Measurements from ENCODE around the gene XYLT1. TPM values are rescaled to one million over a fixed set of nuclear protein-coding genes. Genes with fewer than 3 reads are reported as not detected.

XYLT1 gene
- total RNA-seq, 5 donors from 2014 or later (not counting 1 experiment from before 2014, with no cell fraction given): 25.8 to 70.6 (median 57.8) TPM

- Histone ChIP-seq H3K27me3 (replicated peaks in 1 of 2; ENCODE audit: control insufficient read depth in 2 of 2, extremely low read depth in 1 of 2, insufficient read depth in 2 of 2, low read length in 1 of 2) (no peaks in the 10 kb centered on the region), H3K9me3 (no peaks in the 10 kb centered on the region), H3K36me3 (ENCODE audit: control insufficient read depth in 2 of 2, extremely low read depth in 1 of 2, insufficient read depth in 1 of 2, low read length in 1 of 2) (no peaks in the 10 kb centered on the region), H3K4me1 (ENCODE audit: control insufficient read depth in 1 of 2, extremely low read depth in 1 of 2, insufficient read depth in 2 of 2, low read length in 2 of 2) (peaks cover 0 to 12% of the 10 kb centered on the region in 2 experiments), H3K27ac (ENCODE audit: low read length) (no peak overlapping the region), H3K4me3 (ENCODE audit: control insufficient read depth in 1 of 2, extremely low read depth in 1 of 2, low read length in 1 of 2) (no peak overlapping the region)
- ChIA-PET POLR2A (no interaction called here), CTCF (interaction anchor here in 1 of 2 donors (0.7 kb wide), 1 partner anchor 10 kb away, joined by 7 read pairs; no protein-coding TSS in a partner anchor)
- H3K4me1 Mint-ChIP-seq: peaks cover 23 to 27% (median 26%) of the 10 kb centered on the region in 3 donors
- DNase-seq (no peak), ATAC-seq (replicated peaks in 1 of 4) (no peak)
- H3K27ac Mint-ChIP-seq: no peak overlapping the region
- H3K9me3 Mint-ChIP-seq: no peaks in the 10 kb centered on the region
- H3K36me3 Mint-ChIP-seq: no peaks in the 10 kb centered on the region
- no CpG with 5 or more reads among the region's 3 CpGs for WGBS (ENCODE audit: insufficient coverage)
- no peaks in the 10 kb centered on the region for H3K27me3 Mint-ChIP-seq
- H3K4me3 Mint-ChIP-seq: no peak overlapping the region
Measured at GRCh38 chr16:17068524-17068923, 402.2 kb downstream of the XYLT1 start.

GRCh38 chr16:17067882-17068281 is 402.9 kb downstream of the XYLT1 start:
- H3K4me1 Mint-ChIP-seq: peaks cover 23 to 26% (median 25%) of the 10 kb centered on the region in 3 donors
- no peaks in the 10 kb centered on the region for H3K9me3 Mint-ChIP-seq
- DNase-seq: no peak
- Histone ChIP-seq H3K4me3 (ENCODE audit: control insufficient read depth in 1 of 2, extremely low read depth in 1 of 2, low read length in 1 of 2) (no peak overlapping the region), H3K4me1 (ENCODE audit: control insufficient read depth in 1 of 2, extremely low read depth in 1 of 2, insufficient read depth in 2 of 2, low read length in 2 of 2) (peaks cover 0 to 12% of the 10 kb centered on the region in 2 experiments), H3K27ac (ENCODE audit: low read length) (no peak overlapping the region), H3K36me3 (ENCODE audit: control insufficient read depth in 2 of 2, extremely low read depth in 1 of 2, insufficient read depth in 1 of 2, low read length in 1 of 2) (no peaks in the 10 kb centered on the region), H3K27me3 (replicated peaks in 1 of 2; ENCODE audit: control insufficient read depth in 2 of 2, extremely low read depth in 1 of 2, insufficient read depth in 2 of 2, low read length in 1 of 2) (no peaks in the 10 kb centered on the region), H3K9me3 (no peaks in the 10 kb centered on the region)
- no peaks in the 10 kb centered on the region for H3K27me3 Mint-ChIP-seq
- WGBS (ENCODE audit: insufficient coverage): 96% methylated on average over 3 of the region's 4 CpGs
- no peak for ATAC-seq (replicated peaks in 1 of 4)
- ChIA-PET CTCF (interaction anchor here in 1 of 2 donors (0.7 kb wide), 1 partner anchor 9 kb away, joined by 7 read pairs; no protein-coding TSS in a partner anchor), POLR2A (no interaction called here)
- no peaks in the 10 kb centered on the region for H3K36me3 Mint-ChIP-seq
- H3K4me3 Mint-ChIP-seq: no peak overlapping the region
- H3K27ac Mint-ChIP-seq: no peak overlapping the region

DNA sequence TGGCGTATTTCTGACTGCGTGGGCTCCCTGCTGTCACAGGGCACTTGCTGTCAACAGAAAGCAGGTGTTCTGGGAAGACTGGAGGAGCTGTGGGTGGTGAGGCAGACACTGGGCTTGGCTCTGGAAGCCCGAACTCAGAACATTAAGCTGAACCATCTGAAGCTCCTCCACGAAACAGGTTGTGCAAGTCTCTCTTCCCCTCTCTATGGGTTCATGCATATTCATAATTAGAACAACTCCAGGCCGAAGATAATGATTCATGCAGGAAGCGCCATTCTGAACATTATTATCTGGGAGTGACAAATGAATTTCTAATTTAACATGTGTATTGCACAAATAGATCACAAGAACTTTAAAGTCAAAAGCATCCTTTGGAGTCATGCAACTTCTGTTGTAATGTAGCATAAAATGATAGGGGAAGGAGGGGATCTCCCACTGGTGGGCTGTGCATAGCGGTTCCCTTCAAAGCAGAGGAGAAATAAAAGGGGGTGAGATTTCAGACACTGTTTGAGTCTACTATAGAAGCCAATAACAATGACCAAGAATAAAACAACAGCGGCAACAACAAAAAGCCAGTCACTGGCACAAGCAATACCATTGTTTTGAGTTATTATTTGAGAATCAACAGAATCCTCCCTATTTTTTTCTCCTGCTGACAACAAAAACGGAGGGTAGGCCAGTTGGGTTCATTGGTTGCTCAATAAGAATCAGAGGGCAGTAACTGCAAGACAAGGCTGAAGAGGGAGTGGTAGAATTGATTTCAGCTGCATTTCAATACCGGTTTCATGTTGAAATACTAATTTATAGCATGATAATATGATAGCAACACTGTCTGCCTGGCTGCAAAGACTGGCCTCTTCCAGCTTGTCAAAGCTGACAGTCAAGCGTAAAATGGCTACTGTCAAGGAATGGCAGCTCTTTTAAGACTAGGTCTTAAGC is 407.3 kb downstream of the XYLT1 start:
- CTCF ChIA-PET: interaction anchor here in 1 of 2 donors (0.6 kb wide), 1 partner anchor 379 kb away, joined by 3 read pairs; no protein-coding TSS in a partner anchor
- H3K27ac Mint-ChIP-seq: no peak overlapping the region

DNA sequence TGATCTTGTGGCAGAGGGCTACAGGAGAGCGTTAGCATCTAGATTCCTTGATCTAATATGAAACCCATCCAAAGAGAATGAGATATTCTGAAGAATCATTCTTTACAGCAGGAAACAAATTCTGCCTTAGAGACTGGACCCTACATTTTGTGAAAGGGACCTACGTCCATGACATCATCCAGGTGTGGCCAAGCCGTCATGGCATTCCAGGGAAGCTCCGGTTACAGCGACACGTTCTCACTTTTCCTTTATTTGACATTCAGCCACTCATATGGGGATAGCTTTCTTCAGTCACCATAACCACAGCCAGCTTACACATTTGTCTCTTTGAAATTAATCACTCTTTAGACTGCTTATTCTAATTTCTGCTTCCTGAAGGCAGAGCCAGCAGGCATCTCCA is 408.1 kb downstream of the XYLT1 start:
- ChIA-PET CTCF (no interaction called here), POLR2A (no interaction called here)
- Histone ChIP-seq H3K4me1 (ENCODE audit: control insufficient read depth in 1 of 2, extremely low read depth in 1 of 2, insufficient read depth in 2 of 2, low read length in 2 of 2) (no peaks in the 10 kb centered on the region), H3K36me3 (ENCODE audit: control insufficient read depth in 2 of 2, extremely low read depth in 1 of 2, insufficient read depth in 1 of 2, low read length in 1 of 2) (no peaks in the 10 kb centered on the region), H3K27me3 (replicated peaks in 1 of 2; ENCODE audit: control insufficient read depth in 2 of 2, extremely low read depth in 1 of 2, insufficient read depth in 2 of 2, low read length in 1 of 2) (no peaks in the 10 kb centered on the region), H3K4me3 (ENCODE audit: control insufficient read depth in 1 of 2, extremely low read depth in 1 of 2, low read length in 1 of 2) (no peak overlapping the region), H3K27ac (ENCODE audit: low read length) (no peak overlapping the region), H3K9me3 (no peaks in the 10 kb centered on the region)
- H3K36me3 Mint-ChIP-seq: peaks cover 7% of the 10 kb centered on the region
- H3K27ac Mint-ChIP-seq: no peak overlapping the region
- ATAC-seq (replicated peaks in 1 of 4) (no peak), DNase-seq (no peak)
- H3K4me1 Mint-ChIP-seq: peaks cover 0 to 4% (median 0%) of the 10 kb centered on the region in 3 donors
- 96% methylated on average over 5 of the region's 6 CpGs for WGBS (ENCODE audit: insufficient coverage)
- H3K4me3 Mint-ChIP-seq: no peak overlapping the region
- H3K9me3 Mint-ChIP-seq: no peaks in the 10 kb centered on the region
- no peaks in the 10 kb centered on the region for H3K27me3 Mint-ChIP-seq

More for the DNA sequence above, 407.3 kb downstream of the XYLT1 start:
- Histone ChIP-seq H3K4me3 (ENCODE audit: control insufficient read depth in 1 of 2, extremely low read depth in 1 of 2, low read length in 1 of 2) (no peak overlapping the region), H3K27ac (ENCODE audit: low read length) (no peak overlapping the region), H3K36me3 (ENCODE audit: control insufficient read depth in 2 of 2, extremely low read depth in 1 of 2, insufficient read depth in 1 of 2, low read length in 1 of 2) (no peaks in the 10 kb centered on the region), H3K4me1 (ENCODE audit: control insufficient read depth in 1 of 2, extremely low read depth in 1 of 2, insufficient read depth in 2 of 2, low read length in 2 of 2) (no peaks in the 10 kb centered on the region), H3K27me3 (replicated peaks in 1 of 2; ENCODE audit: control insufficient read depth in 2 of 2, extremely low read depth in 1 of 2, insufficient read depth in 2 of 2, low read length in 1 of 2) (no peaks in the 10 kb centered on the region), H3K9me3 (no peaks in the 10 kb centered on the region)
- no peaks in the 10 kb centered on the region for H3K27me3 Mint-ChIP-seq
- DNase-seq: no peak
- no peak overlapping the region for H3K4me3 Mint-ChIP-seq
- peaks cover 4% of the 10 kb centered on the region for H3K36me3 Mint-ChIP-seq
- WGBS (ENCODE audit: insufficient coverage): 80% methylated on average over 2 of the region's 11 CpGs
- POLR2A ChIA-PET: interaction anchor here in 1 of 2 donors (0.6 kb wide), 1 partner anchor 580 kb away, joined by 14 read pairs; no protein-coding TSS in a partner anchor
- ATAC-seq (replicated peaks in 1 of 4): no peak
- no peaks in the 10 kb centered on the region for H3K9me3 Mint-ChIP-seq
- H3K4me1 Mint-ChIP-seq: peaks cover 0 to 4% (median under 1%) of the 10 kb centered on the region in 3 donors

DNA sequence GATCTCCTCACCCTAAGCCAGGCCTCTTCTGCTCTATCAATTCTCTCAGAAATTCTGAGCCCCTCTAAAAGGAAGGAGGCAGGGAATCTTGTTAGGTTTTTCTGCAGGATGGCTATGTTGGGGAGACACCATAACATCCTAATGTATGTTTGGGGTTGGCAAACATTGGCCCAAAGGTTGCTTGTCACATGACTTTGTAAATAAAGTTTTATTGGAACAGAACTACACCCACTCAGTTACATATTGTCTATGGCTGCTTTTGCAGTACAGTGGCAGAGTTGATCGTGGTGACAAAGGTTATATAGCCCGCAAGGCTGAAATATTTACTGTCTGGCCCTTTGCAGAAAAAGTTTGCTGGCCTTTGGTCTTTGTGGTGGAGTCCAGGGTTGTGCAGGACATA is 409.4 kb downstream of the XYLT1 start:
- Histone ChIP-seq H3K27ac (ENCODE audit: low read length) (no peak overlapping the region), H3K4me1 (ENCODE audit: control insufficient read depth in 1 of 2, extremely low read depth in 1 of 2, insufficient read depth in 2 of 2, low read length in 2 of 2) (no peaks in the 10 kb centered on the region), H3K27me3 (replicated peaks in 1 of 2; ENCODE audit: control insufficient read depth in 2 of 2, extremely low read depth in 1 of 2, insufficient read depth in 2 of 2, low read length in 1 of 2) (peaks cover 0 to 6% of the 10 kb centered on the region in 2 experiments), H3K36me3 (ENCODE audit: control insufficient read depth in 2 of 2, extremely low read depth in 1 of 2, insufficient read depth in 1 of 2, low read length in 1 of 2) (no peaks in the 10 kb centered on the region), H3K9me3 (no peaks in the 10 kb centered on the region), H3K4me3 (ENCODE audit: control insufficient read depth in 1 of 2, extremely low read depth in 1 of 2, low read length in 1 of 2) (no peak overlapping the region)
- H3K27ac Mint-ChIP-seq: no peak overlapping the region
- CTCF ChIA-PET: no interaction called here
- 100% methylated on average over 1 of the region's 2 CpGs for WGBS (ENCODE audit: insufficient coverage)
- ATAC-seq (replicated peaks in 1 of 4) (no peak), DNase-seq (no peak)
- H3K4me1 Mint-ChIP-seq: peaks cover 0 to 4% (median 0%) of the 10 kb centered on the region in 3 donors
- no peak overlapping the region for H3K4me3 Mint-ChIP-seq
- H3K9me3 Mint-ChIP-seq: no peaks in the 10 kb centered on the region
- peaks cover 7% of the 10 kb centered on the region for H3K36me3 Mint-ChIP-seq
- POLR2A ChIA-PET: no interaction called here
- no peaks in the 10 kb centered on the region for H3K27me3 Mint-ChIP-seq

DNA sequence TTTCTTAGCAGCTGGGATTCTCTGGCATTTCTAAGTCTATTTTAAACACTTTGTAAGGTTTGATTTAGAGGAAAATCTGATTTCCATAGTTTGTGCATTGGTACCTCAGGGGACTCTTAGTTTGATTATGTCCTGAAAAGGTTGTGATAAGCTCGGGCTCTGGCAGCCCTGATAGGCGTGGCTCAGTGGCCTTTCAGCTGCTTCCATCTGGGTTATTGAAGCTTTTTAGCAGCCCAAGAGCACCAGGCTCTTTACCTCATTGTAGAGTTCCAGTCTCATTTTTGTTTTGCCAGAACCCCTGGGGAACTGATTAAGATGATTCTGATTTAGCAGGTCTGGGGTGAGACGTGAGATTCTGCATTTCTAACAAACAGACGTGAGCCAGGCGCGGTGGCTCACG is 412.3 kb downstream of the XYLT1 start:
- 90% methylated on average over 2 of the region's 7 CpGs for WGBS (ENCODE audit: insufficient coverage)
- peaks cover 7% of the 10 kb centered on the region for H3K36me3 Mint-ChIP-seq

More for the DNA sequence above, 412.3 kb downstream of the XYLT1 start:
- no peak for DNase-seq
- no peak overlapping the region for H3K27ac Mint-ChIP-seq
- no peaks in the 10 kb centered on the region for H3K4me1 ChIP-seq (ENCODE audit: control insufficient read depth in 1 of 2, extremely low read depth in 1 of 2, insufficient read depth in 2 of 2, low read length in 2 of 2)
- H3K4me3 Mint-ChIP-seq: no peak overlapping the region
- peaks cover 0 to 6% of the 10 kb centered on the region in 2 experiments for H3K27me3 ChIP-seq (replicated peaks in 1 of 2; ENCODE audit: control insufficient read depth in 2 of 2, extremely low read depth in 1 of 2, insufficient read depth in 2 of 2, low read length in 1 of 2)
- H3K9me3 ChIP-seq: no peaks in the 10 kb centered on the region
- H3K4me3 ChIP-seq (ENCODE audit: control insufficient read depth in 1 of 2, extremely low read depth in 1 of 2, low read length in 1 of 2): no peak overlapping the region
- H3K36me3 ChIP-seq (ENCODE audit: control insufficient read depth in 2 of 2, extremely low read depth in 1 of 2, insufficient read depth in 1 of 2, low read length in 1 of 2): no peaks in the 10 kb centered on the region
- ChIA-PET POLR2A (interaction anchor here in 1 of 2 donors (0.6 kb wide), 1 partner anchor 156 kb away, joined by 6 read pairs; no protein-coding TSS in a partner anchor), CTCF (interaction anchor here in 1 of 2 donors (0.5 kb wide), 1 partner anchor 10 kb away, joined by 7 read pairs; no protein-coding TSS in a partner anchor)
- H3K27me3 Mint-ChIP-seq: peaks cover 0 to 1% of the 10 kb centered on the region in 2 donors
- H3K9me3 Mint-ChIP-seq: peaks cover 0 to under 1% (median 0%) of the 10 kb centered on the region in 3 donors
- no peak overlapping the region for H3K27ac ChIP-seq (ENCODE audit: low read length)
- ATAC-seq (replicated peaks in 1 of 4): no peak
- no peaks in the 10 kb centered on the region for H3K4me1 Mint-ChIP-seq

All from T-cell (primary cell).